ENCODE data around the gene EPN2.

Gene EPN2

DNA sequence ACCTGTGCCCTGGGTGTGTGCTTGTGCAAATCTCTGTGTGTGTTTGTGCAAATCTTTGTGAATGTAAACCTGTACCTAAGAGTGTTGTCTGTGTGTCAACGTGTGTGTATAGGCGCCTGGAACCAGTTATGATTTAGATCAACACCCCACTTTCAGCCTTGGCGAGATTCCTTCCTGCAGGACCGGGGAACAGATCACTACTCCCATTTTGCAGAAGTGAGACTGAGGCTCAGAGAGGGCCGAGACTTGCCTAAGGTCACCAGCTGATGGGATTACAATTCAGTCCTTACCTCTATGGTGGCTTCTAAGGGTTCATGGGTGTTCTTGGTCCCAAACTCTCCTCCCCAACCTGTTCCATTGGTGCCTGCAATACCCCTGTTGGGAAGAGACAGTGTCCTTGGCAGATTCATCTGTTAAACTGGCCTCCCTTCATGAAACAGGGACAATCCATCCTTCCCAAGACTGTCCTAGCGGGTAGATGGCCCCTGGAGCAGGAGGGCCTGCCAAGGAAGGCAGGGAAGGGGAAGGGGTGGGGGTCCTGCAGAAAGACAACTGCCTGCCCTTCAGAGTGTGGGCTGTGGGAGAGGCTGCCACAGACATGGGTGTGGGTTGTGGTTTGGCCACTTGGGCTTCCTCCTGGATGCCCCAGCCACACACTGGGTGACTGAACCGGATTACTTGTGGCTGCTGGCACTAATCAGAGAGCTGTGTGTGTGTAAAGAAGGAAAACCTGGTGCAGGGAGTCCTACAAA lies 134.3 kb downstream of the EPN2 start:
- no peaks in the 10 kb centered on the region for H3K9me3 Mint-ChIP-seq
- peak overlapping the region; percentile 96 for H3K27ac Mint-ChIP-seq
- H3K4me3 Mint-ChIP-seq: peak overlapping the region; percentile 36
- H3K4me1 Mint-ChIP-seq: peaks cover 85% of the 10 kb centered on the region
- DNase-seq: peak; percentile 3
- peaks cover 3% of the 10 kb centered on the region for H3K27me3 Mint-ChIP-seq
- H3K36me3 Mint-ChIP-seq: peaks cover 15% of the 10 kb centered on the region
- CTCF ChIA-PET: interaction anchor here (1.3 kb wide), 1 partner anchor 9 kb away, joined by 5 read pairs; the partner anchor contains the start of gene B9D1

DNA sequence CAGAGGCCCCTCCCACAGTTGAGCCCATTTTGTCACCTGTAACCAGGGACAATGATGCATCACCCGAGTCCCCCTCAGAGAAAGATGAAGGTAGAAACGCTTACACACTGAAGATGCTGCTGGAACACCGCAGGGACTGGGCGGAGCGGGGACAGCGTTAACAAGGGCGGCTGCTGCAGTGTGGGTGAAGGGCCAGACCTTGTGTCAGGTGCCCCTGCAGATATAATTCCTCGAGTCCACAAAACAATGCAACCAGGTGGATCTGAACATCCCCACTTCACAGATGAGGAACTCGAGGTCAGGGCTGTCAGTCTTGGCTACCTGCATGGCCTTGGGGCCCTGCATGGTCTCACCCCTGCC lies 134.8 kb downstream of the EPN2 start:
- peaks cover 15% of the 10 kb centered on the region for H3K36me3 Mint-ChIP-seq
- H3K27me3 Mint-ChIP-seq: no peaks in the 10 kb centered on the region
- H3K27ac Mint-ChIP-seq: peak overlapping the region; percentile 79
- peak overlapping the region; percentile 18 for H3K4me3 Mint-ChIP-seq
- H3K9me3 Mint-ChIP-seq: no peaks in the 10 kb centered on the region
- H3K4me1 Mint-ChIP-seq: peaks cover 85% of the 10 kb centered on the region
- CTCF ChIA-PET: interaction anchor here (1.3 kb wide), 1 partner anchor 9 kb away, joined by 5 read pairs; the partner anchor contains the start of gene B9D1
- DNase-seq: no peak

DNA sequence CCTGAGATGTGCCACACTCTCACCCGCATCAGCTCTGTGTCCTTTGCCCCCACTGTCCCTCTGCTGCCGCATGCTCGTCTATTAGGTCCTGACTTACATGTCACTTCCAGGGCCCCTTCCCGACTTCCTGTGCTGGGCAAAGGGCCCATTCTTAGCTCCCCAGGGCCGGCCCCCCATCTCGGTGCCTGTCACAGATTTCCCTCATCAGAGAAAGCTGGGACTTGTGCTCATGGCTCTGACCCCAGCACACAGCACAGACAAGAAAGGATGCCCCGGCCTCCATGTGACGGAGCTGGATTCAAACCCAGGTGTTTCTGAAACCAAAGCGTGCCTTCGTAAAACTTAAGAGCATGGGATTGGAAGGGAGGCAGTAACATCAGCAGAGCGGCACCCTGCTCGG lies 135.3 kb downstream of the EPN2 start:
- H3K4me3 Mint-ChIP-seq: peak overlapping the region; percentile 18
- peaks cover 86% of the 10 kb centered on the region for H3K4me1 Mint-ChIP-seq

DNA sequence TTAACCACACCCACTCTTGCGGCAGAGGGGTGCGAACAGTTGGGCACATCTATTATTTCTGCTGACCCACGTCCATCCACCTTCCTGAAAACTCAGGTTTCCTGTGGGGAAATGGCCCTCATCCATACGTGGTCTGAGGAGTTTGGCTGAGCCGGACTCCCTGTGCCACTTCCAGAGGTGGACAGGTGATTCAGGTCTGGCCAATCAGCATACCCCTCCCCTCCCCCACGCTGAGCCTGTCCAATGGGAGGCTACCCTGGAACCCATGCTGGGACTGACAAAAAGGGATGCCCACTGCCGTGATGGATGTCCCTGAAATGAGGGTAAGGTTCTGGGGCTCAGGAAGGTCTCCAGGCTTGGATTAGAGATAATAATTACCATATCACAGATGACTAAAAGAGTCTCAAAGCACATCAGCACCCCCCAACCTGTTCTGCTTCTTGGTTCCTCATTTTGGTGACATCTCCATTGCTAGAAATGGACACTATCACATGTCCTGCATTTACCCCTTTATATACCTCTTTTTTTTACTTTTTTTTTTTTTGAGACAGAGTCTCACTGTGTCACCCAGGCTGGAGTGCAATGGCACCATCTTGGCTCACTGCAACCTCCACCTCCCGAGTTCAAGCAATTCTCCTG lies 135.8 kb downstream of the EPN2 start:
- Mint-ChIP-seq H3K4me1 (peaks cover 82% of the 10 kb centered on the region), H3K27ac (no peak overlapping the region)

More for the DNA sequence above, 135.3 kb downstream of the EPN2 start:
- DNase-seq: no peak
- H3K36me3 Mint-ChIP-seq: peaks cover 15% of the 10 kb centered on the region
- CTCF ChIA-PET: no interaction called here
- peak overlapping the region; percentile 78 for H3K27ac Mint-ChIP-seq
- no peaks in the 10 kb centered on the region for H3K27me3 Mint-ChIP-seq
- H3K9me3 Mint-ChIP-seq: no peaks in the 10 kb centered on the region

DNA sequence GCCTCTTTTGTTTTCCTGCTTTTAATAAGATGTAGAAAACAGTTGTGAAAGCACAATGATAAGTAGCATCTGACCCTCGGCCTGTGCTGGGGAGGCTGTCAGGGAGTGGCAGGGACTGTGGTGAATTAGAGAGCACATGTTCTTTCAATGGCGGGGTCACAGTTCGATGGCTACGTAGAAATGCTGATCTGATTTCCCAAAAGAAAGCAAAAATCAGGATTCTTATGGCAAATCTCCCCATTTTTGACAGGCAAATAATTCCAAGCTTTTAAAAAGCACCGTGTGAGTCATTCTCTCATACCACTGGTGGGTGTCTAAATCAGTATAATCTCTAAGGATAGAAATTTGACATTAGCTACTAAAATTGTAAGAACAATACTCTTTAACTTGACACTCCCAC lies 137.0 kb downstream of the EPN2 start:
- no peak for DNase-seq
- peaks cover 15% of the 10 kb centered on the region for H3K36me3 Mint-ChIP-seq
- no peak overlapping the region for H3K4me3 Mint-ChIP-seq
- no peak overlapping the region for H3K27ac Mint-ChIP-seq
- peaks cover 76% of the 10 kb centered on the region for H3K4me1 Mint-ChIP-seq
- no peaks in the 10 kb centered on the region for H3K27me3 Mint-ChIP-seq
- CTCF ChIA-PET: interaction anchor here (1.1 kb wide), 1 partner anchor 8 kb away, joined by 3 read pairs; no protein-coding TSS in a partner anchor
- no peaks in the 10 kb centered on the region for H3K9me3 Mint-ChIP-seq

More for the DNA sequence above, 135.8 kb downstream of the EPN2 start:
- CTCF ChIA-PET: no interaction called here
- no peak for DNase-seq
- Mint-ChIP-seq H3K27me3 (no peaks in the 10 kb centered on the region), H3K4me3 (no peak overlapping the region), H3K36me3 (peaks cover 15% of the 10 kb centered on the region), H3K9me3 (no peaks in the 10 kb centered on the region)

DNA sequence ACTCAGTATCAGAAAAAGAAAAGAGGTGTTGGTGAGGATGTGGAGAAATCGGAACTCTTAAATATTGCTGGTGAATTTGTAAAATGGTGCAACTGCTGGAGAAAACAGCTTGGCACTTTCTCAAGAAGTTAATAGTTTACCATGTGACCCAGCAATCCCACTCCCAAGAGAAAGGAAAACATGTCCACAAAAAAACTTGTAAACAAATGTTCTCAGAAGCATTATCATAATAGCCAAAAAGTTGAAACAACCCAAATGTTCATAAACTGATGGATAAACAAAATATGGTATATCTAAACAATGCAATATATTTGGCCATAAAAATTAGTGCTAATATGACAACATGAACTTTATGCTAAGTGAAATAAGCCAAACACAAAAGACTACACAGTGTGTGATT lies 138.6 kb downstream of the EPN2 start:
- Mint-ChIP-seq H3K4me1 (peaks cover 72% of the 10 kb centered on the region), H3K36me3 (peaks cover 26% of the 10 kb centered on the region), H3K27me3 (no peaks in the 10 kb centered on the region), H3K4me3 (no peak overlapping the region), H3K27ac (peak overlapping the region; percentile 49), H3K9me3 (no peaks in the 10 kb centered on the region)
- CTCF ChIA-PET: no interaction called here
- DNase-seq: peak; percentile 1

DNA sequence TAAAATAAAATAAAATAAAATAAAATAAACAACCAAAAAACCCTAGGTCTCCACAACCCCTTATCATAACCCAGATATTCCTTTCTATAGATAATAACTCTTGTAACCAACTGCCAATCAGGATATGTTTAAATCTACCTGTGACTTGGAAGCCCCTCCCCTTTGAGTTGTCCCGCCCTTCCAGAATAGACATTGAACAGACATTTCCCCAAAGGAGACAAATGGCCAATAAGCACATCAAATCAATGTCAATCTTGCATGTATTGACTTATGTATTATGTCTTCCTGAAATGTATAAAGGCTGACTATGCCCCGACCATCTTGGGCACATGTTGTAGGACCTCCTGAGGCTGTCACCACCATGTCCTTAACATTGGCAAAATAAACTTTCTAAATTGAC lies 139.6 kb downstream of the EPN2 start:
- H3K27ac Mint-ChIP-seq: peak overlapping the region; percentile 97
- CTCF ChIA-PET: interaction anchor here (1.8 kb wide), 1 partner anchor 14 kb away, joined by 18 read pairs; the partner anchor contains the start of gene B9D1
- H3K4me3 Mint-ChIP-seq: peak overlapping the region; percentile 96
- H3K27me3 Mint-ChIP-seq: no peaks in the 10 kb centered on the region
- peaks cover 33% of the 10 kb centered on the region for H3K36me3 Mint-ChIP-seq
- peak; percentile 36 for DNase-seq
- H3K4me1 Mint-ChIP-seq: peaks cover 61% of the 10 kb centered on the region
- no peaks in the 10 kb centered on the region for H3K9me3 Mint-ChIP-seq

DNA sequence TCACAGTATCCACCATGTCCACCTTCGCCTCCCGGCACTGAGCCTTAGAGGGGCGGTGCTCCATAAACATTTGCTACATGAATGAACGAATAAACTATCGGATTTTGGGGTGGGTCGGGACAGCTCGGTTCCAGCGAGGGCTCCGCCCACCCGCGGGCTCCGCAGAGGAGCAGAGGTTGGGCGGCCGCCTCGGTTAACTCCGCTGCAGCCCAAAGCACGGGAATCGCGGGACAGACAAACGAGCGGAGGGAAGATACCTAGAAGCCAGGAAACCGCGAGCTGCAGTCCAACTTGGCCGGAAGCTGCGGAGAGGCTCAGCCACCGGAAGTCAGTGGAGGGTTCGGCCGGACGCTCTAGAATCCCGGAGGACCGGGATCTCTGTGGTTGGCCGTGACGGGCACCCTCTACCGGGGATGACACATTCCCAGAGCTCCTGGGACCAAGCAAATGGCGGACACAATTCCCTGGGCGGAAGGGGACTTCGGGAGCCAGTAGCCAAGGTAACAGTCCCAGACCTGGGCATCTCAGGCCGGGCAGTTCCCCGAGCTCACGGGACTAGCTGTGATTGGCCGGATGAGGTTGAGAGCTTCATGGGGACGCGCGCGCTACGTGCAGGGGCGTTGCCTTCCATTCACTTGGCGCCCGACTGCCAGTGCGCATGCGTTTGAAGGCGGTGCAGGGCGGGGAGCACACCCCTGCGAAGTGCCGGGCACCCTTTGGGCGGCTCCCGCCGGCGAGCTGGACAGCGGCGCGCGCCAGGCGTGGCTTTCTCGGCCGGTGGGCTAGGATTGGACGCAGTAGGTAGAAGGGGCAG lies 140.6 kb downstream of the EPN2 start:
- Mint-ChIP-seq H3K4me1 (peaks cover 51% of the 10 kb centered on the region), H3K27ac (peak overlapping the region; percentile 97), H3K27me3 (no peaks in the 10 kb centered on the region), H3K36me3 (peaks cover 39% of the 10 kb centered on the region), H3K4me3 (peak overlapping the region; percentile 96), H3K9me3 (no peaks in the 10 kb centered on the region)
- CTCF ChIA-PET: interaction anchor here (1.1 to 1.8 kb wide), 4 partner anchors 12 to 69 kb away, joined by 3 to 18 read pairs (median 5); partner anchors contain the start of gene B9D1
- peak; percentile 98 for DNase-seq

DNA sequence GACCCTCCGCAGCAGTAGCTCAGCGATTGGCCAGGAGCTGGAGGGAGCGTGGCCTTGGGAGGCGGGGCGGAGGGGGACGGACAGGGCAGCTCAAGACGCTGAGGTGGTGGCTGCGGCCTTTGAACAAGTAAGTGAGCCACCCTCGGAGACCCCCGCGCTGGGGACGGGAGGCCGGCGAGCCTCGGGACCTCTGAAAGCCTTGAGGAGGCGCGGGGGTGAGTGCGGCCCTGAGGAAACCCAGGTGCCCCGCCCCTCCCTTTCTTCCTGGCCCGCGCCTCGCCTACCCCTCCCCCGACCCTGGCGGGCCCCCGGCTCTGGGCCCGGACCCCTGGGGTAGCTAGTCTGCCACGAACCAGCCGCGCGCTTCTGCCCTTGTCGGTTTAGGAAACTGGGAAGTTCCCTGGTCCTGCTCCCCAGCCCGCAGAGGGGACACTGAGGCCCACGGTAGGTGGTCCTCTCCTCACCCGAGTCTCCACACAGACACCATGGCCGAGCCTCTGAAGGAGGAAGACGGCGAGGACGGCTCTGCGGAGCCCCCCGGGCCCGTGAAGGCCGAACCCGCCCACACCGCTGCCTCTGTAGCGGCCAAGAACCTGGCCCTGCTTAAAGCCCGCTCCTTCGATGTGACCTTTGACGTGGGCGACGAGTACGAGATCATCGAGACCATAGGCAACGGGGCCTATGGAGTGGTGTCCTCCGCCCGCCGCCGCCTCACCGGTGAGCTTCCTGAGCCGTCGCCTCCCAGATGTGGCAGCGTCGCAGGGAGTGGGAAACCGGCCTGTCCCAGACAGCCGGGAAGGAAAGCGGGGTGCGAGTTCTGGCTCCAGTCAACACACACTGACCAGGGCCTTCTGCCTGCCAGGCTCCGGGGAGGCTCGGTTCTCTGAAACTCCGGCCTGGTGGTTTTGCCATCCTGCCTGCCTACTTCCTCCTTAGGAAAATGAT lies 141.5 kb downstream of the EPN2 start, which contains the start of gene MAPK7:
TSS of gene MAPK7 (plus strand) at position 83 of the 945 bp plus-strand sequence. CDS start at position 486, 403 bp downstream.
- CTCF ChIA-PET: interaction anchor here (1.1 to 1.8 kb wide), 4 partner anchors 13 to 68 kb away, joined by 3 to 18 read pairs (median 5); partner anchors contain the start of gene B9D1
- Mint-ChIP-seq H3K4me1 (peaks cover 45% of the 10 kb centered on the region), H3K36me3 (peaks cover 43% of the 10 kb centered on the region), H3K27me3 (no peaks in the 10 kb centered on the region), H3K27ac (peak within 1 kb of the TSS; percentile 97), H3K9me3 (no peaks in the 10 kb centered on the region), H3K4me3 (peak within 1 kb of the TSS; percentile 96)
- DNase-seq: no peak

DNA sequence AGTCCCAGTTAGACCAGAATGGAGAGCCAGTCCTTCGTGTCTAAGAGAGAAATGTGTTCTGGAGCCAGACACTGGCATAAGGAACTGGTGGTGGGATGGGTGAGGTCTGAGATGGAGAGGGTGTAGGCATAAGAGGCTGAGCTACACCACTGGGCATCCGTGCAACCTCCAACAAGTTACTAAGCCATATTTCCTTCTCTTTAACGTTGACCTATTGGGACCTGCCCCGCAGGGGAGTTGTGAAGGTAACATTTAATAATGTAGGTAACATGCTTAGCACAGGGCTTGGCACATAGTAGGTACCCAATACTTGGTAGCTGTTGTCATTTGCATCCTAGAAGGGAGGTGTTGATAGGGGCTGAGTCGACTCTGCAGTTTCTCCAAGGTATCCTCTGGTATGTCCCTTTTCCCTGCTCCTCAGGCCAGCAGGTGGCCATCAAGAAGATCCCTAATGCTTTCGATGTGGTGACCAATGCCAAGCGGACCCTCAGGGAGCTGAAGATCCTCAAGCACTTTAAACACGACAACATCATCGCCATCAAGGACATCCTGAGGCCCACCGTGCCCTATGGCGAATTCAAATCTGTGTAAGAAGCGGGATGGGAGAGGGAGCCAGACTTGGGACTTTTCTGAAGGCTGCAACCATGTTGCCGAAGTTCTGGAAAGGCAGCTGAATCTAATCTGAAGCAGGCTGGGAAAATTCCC lies 142.3 kb downstream of the EPN2 start:
- H3K27ac Mint-ChIP-seq: no peak overlapping the region
- H3K27me3 Mint-ChIP-seq: no peaks in the 10 kb centered on the region
- no peak for DNase-seq
- H3K9me3 Mint-ChIP-seq: no peaks in the 10 kb centered on the region
- H3K36me3 Mint-ChIP-seq: peaks cover 45% of the 10 kb centered on the region
- CTCF ChIA-PET: no interaction called here
- H3K4me3 Mint-ChIP-seq: peak overlapping the region; percentile 96
- H3K4me1 Mint-ChIP-seq: peaks cover 40% of the 10 kb centered on the region

DNA sequence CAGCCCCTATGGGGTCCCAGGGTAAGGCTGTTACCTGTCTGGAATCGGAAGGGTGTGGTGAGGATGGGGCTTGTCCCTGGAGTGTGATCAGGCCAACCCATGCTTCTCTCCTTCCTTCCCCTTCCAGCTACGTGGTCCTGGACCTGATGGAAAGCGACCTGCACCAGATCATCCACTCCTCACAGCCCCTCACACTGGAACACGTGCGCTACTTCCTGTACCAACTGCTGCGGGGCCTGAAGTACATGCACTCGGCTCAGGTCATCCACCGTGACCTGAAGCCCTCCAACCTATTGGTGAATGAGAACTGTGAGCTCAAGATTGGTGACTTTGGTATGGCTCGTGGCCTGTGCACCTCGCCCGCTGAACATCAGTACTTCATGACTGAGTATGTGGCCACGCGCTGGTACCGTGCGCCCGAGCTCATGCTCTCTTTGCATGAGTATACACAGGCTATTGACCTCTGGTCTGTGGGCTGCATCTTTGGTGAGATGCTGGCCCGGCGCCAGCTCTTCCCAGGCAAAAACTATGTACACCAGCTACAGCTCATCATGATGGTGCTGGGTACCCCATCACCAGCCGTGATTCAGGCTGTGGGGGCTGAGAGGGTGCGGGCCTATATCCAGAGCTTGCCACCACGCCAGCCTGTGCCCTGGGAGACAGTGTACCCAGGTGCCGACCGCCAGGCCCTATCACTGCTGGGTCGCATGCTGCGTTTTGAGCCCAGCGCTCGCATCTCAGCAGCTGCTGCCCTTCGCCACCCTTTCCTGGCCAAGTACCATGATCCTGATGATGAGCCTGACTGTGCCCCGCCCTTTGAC lies 143.5 kb downstream of the EPN2 start:
- CTCF ChIA-PET: no interaction called here
- no peak for DNase-seq
- Mint-ChIP-seq H3K4me1 (peaks cover 40% of the 10 kb centered on the region), H3K4me3 (peak overlapping the region; percentile 28), H3K9me3 (no peaks in the 10 kb centered on the region), H3K27me3 (no peaks in the 10 kb centered on the region), H3K27ac (no peak overlapping the region), H3K36me3 (peaks cover 53% of the 10 kb centered on the region)

DNA sequence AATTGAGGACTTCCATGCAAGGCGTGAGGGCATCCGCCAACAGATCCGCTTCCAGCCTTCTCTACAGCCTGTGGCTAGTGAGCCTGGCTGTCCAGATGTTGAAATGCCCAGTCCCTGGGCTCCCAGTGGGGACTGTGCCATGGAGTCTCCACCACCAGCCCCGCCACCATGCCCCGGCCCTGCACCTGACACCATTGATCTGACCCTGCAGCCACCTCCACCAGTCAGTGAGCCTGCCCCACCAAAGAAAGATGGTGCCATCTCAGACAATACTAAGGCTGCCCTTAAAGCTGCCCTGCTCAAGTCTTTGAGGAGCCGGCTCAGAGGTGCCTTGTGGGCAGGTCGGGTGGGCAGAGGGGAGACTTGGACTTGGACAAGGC lies 144.2 kb downstream of the EPN2 start:
- CTCF ChIA-PET: no interaction called here
- peaks cover 35% of the 10 kb centered on the region for H3K4me1 Mint-ChIP-seq
- H3K4me3 Mint-ChIP-seq: no peak overlapping the region

More for the DNA sequence above, 144.2 kb downstream of the EPN2 start:
- peaks cover 3% of the 10 kb centered on the region for H3K27me3 Mint-ChIP-seq
- H3K9me3 Mint-ChIP-seq: no peaks in the 10 kb centered on the region
- DNase-seq: no peak
- no peak overlapping the region for H3K27ac Mint-ChIP-seq
- H3K36me3 Mint-ChIP-seq: peaks cover 53% of the 10 kb centered on the region

All from activated naive CD4-positive, alpha-beta T cell treated with anti-CD3 and anti-CD28 coated beads, Interleukin-2, amount 10 ng/mL, durations not matched to agents 7 days and 5 days (primary cell).